T-cell (primary cell): ENCODE data around the gene ODC1. TPM values are rescaled to one million over a fixed set of nuclear protein-coding genes. Genes with fewer than 3 reads are reported as not detected.

Source experiments
- ATAC-seq, 4 experiments: fragments of 200-7000 bp in 3 of 4; fragments of 150-1000 bp in 1 of 4; cut with Tn5 transposase; replicated peaks in 1 of 4; 1 replicate in 3 of 4; 2 replicates in 1 of 4; pipeline ENCODE4 v1.10.0; 2021; ENCODE audit warnings: moderate library complexity in 3 of 4, mild to moderate bottlenecking in 2 of 4, moderate number of reproducible peaks in 1 of 4
- CTCF ChIA-PET, 2 donors: fragments of 300-600 bp; sonication (Branson Sonifier 250); formaldehyde crosslinking; loops; one replicate each; lab custom pipeline; 2022; ENCODE audit warnings: antibody characterized with exemption in 2 of 2; lab: Charles Lee
- POLR2A ChIA-PET, 2 donors: fragments of 300-600 bp; sonication (Branson Sonifier 250); formaldehyde crosslinking; loops; one replicate each; lab custom pipeline; 2022; ENCODE audit warnings: antibody characterized with exemption in 2 of 2; lab: Charles Lee
- DNase-seq, 35 experiments: peaks; one replicate each; pipeline versions ENCODE4 v3.0.0 to v3.0.0-alpha.2; 2013 to 2023
- H3K27ac ChIP-seq: one replicate; pipeline ENCODE4 v1.5.1; 2013; ENCODE audit warnings: low read length
- H3K27me3 ChIP-seq, 2 experiments: replicated peaks in 1 of 2; 1 replicate in 1 of 2; 2 replicates in 1 of 2; pipeline versions ENCODE4 v1.6.1 to v1.7.0; 2013; ENCODE audit warnings: low read length in 1 of 2, mixed read lengths in 1 of 2; ENCODE audit not compliant: control insufficient read depth in 2 of 2, insufficient read depth in 2 of 2; ENCODE audit errors: extremely low read depth in 1 of 2
- H3K36me3 ChIP-seq, 2 donors: 1 replicate in 1 of 2; 2 replicates in 1 of 2; pipeline versions ENCODE4 v1.6.1 to v1.7.0; 2013; ENCODE audit warnings: low read length in 1 of 2; ENCODE audit not compliant: control insufficient read depth in 2 of 2, insufficient read depth in 1 of 2; ENCODE audit errors: extremely low read depth in 1 of 2
- H3K4me1 ChIP-seq, 2 experiments: 1 replicate in 1 of 2; 2 replicates in 1 of 2; pipeline versions ENCODE4 v1.6.1 to v1.7.0; 2013; ENCODE audit warnings: low read length in 2 of 2, mixed read lengths in 1 of 2; ENCODE audit not compliant: insufficient read depth in 2 of 2, control insufficient read depth in 1 of 2; ENCODE audit errors: extremely low read depth in 1 of 2
- H3K4me3 ChIP-seq, 2 donors: 1 replicate in 1 of 2; 2 replicates in 1 of 2; pipeline versions ENCODE4 v1.5.1 to v1.7.0; 2013; ENCODE audit warnings: mild to moderate bottlenecking in 2 of 2, low read length in 1 of 2, moderate library complexity in 1 of 2; ENCODE audit not compliant: control insufficient read depth in 1 of 2; ENCODE audit errors: extremely low read depth in 1 of 2
- H3K9me3 ChIP-seq: 2 replicates; pipeline ENCODE4 v1.7.0; 2013
- H3K27ac Mint-ChIP-seq, 2 donors: one replicate each; pipeline ENCODE4 v1.8.0; 2020 to 2021; ENCODE audit warnings: mild to moderate bottlenecking in 2 of 2, mixed read lengths in 2 of 2
- H3K27me3 Mint-ChIP-seq, 2 donors: one replicate each; pipeline ENCODE4 v1.8.0; 2021 to 2022; ENCODE audit warnings: mixed read lengths in 2 of 2
- H3K36me3 Mint-ChIP-seq: one replicate; pipeline ENCODE4 v1.8.0; 2021; ENCODE audit warnings: mixed read lengths
- H3K4me1 Mint-ChIP-seq, 3 donors: one replicate each; pipeline ENCODE4 v1.8.0; 2020 to 2022; ENCODE audit warnings: mixed read lengths in 3 of 3, mild to moderate bottlenecking in 1 of 3
- H3K4me3 Mint-ChIP-seq, 3 donors: one replicate each; pipeline ENCODE4 v1.8.0; 2020 to 2022; ENCODE audit warnings: mild to moderate bottlenecking in 3 of 3, mixed read lengths in 3 of 3, moderate library complexity in 3 of 3
- H3K9me3 Mint-ChIP-seq, 3 donors: one replicate each; pipeline ENCODE4 v1.8.0; 2020 to 2022; ENCODE audit warnings: mixed read lengths in 3 of 3
- WGBS: methylation state at CpG from one replicate; pipeline ENCODE4 v1.1.5; 2013; ENCODE audit warnings: missing lambda C conversion rate; ENCODE audit not compliant: insufficient coverage; 5-methylcytosine and 5-hydroxymethylcytosine counted together
- total RNA-seq, 35 experiments: library from RNA in 6 of 35; stranded (reverse) in 6 of 35; fragments of 120-200 nt in 1 of 35; gene quantifications; one replicate each; pipeline versions ENCODE4 v1.2.1 to v1.2.4 and lab custom pipeline; 2013 to 2026

Gene ODC1
- total RNA-seq, 5 donors from 2014 or later (not counting 1 experiment from before 2014, with no cell fraction given) = 40.6 to 102 (median 53.3) TPM

DNA sequence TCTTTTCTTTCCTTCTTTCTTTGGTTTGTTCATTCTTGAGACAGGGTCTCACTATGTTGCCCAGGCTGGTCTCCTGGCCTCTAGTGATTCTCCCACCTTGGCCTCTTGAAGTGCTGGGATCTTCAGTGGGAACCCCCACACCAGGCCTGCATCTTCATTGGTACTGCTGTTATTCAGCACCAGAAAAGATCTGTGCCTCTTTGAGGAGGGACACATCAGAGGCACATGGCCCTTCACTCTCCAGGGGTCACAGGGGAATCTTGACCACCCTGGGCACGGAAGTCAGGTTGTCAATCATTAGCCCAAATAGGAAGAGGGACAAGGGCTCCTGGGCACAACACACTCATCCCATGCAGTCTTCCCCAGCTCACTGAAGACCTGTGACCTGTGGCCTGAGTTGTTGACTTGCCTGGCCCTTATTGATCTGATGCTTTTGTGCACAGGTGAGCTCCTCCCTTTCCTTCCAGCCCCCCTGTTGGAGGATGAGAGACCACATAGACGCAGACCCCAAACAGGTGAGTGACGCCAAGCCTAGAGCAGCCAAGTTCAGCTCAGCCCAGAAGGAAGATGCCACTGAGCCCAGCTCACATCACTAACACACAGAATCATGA, 33.0 kb upstream of the ODC1 start:
- Histone ChIP-seq H3K27ac (no peak overlapping the region), H3K4me3 (no peak overlapping the region), H3K36me3 (no peaks in the 10 kb centered on the region), H3K27me3 (peaks cover 0 to 15% of the 10 kb centered on the region in 2 experiments), H3K9me3 (no peaks in the 10 kb centered on the region), H3K4me1 (peaks cover 0 to 8% of the 10 kb centered on the region in 2 experiments)
- Mint-ChIP-seq H3K27me3 (peaks cover 0 to 22% of the 10 kb centered on the region in 2 donors), H3K9me3 (no peaks in the 10 kb centered on the region), H3K4me3 (no peak overlapping the region), H3K4me1 (peaks cover 9 to 24% (median 21%) of the 10 kb centered on the region in 3 donors), H3K36me3 (no peaks in the 10 kb centered on the region), H3K27ac (no peak overlapping the region)
- ATAC-seq = no peak
- ChIA-PET POLR2A (interaction anchor here in 1 of 2 donors (0.5 kb wide), 1 partner anchor 826 kb away, joined by 3 read pairs; no protein-coding TSS in a partner anchor), CTCF (no interaction called here)
- DNase-seq = no peak
- WGBS = 95% methylated on average over 2 of the region's 3 CpGs

- ChIA-PET CTCF (no interaction called here), POLR2A (no interaction called here)
- no peaks in the 10 kb centered on the region for H3K9me3 ChIP-seq
- no peak for ATAC-seq
- H3K4me3 Mint-ChIP-seq = no peak overlapping the region
- peaks cover 0 to 22% of the 10 kb centered on the region in 2 donors for H3K27me3 Mint-ChIP-seq
- WGBS = 87% methylated on average over 2 of the region's 2 CpGs
- no peaks in the 10 kb centered on the region for H3K9me3 Mint-ChIP-seq
- H3K4me1 ChIP-seq = peaks cover 0 to 8% of the 10 kb centered on the region in 2 experiments
- H3K27ac ChIP-seq = no peak overlapping the region
- no peaks in the 10 kb centered on the region for H3K36me3 ChIP-seq
- no peak overlapping the region for H3K27ac Mint-ChIP-seq
- peaks cover 0 to 15% of the 10 kb centered on the region in 2 experiments for H3K27me3 ChIP-seq
- no peak for DNase-seq
- no peaks in the 10 kb centered on the region for H3K36me3 Mint-ChIP-seq
- H3K4me3 ChIP-seq = no peak overlapping the region
- peaks cover 9 to 24% (median 21%) of the 10 kb centered on the region in 3 donors for H3K4me1 Mint-ChIP-seq
Measured at GRCh38 chr2:10480359-10480949, 32.3 kb upstream of the ODC1 start.

DNA sequence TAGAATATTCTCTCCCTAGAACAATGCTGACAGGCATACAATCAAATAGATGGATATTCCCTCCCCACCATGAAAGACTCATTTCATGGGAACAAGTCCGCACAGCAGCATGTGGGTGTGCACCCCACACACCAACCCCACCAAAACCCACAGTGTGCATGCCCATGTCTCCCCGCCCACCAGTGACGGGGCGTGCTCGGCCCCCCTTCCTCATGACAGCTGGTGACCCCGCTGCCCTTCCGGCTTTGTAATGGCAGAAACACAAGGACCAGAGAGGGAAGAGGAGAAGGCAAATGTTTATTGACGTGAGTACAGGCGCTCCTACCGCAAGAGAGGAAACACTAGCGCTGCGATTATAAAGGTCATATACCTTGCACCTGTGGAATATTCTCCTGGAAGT, 30.8 kb upstream of the ODC1 start:
- Mint-ChIP-seq H3K4me1 (peaks cover 9 to 24% (median 21%) of the 10 kb centered on the region in 3 donors), H3K9me3 (no peaks in the 10 kb centered on the region), H3K4me3 (no peak overlapping the region), H3K27me3 (peaks cover 0 to 22% of the 10 kb centered on the region in 2 donors), H3K27ac (no peak overlapping the region), H3K36me3 (no peaks in the 10 kb centered on the region)
- Histone ChIP-seq H3K9me3 (no peaks in the 10 kb centered on the region), H3K4me3 (no peak overlapping the region), H3K36me3 (no peaks in the 10 kb centered on the region), H3K4me1 (peaks cover 0 to 8% of the 10 kb centered on the region in 2 experiments), H3K27me3 (peaks cover 0 to 21% of the 10 kb centered on the region in 2 experiments), H3K27ac (no peak overlapping the region)
- ChIA-PET POLR2A (no interaction called here), CTCF (no interaction called here)
- ATAC-seq (no peak), DNase-seq (no peak)
- no CpG with 5 or more reads among the region's 12 CpGs for WGBS

- POLR2A ChIA-PET = no interaction called here
- ATAC-seq = no peak
- H3K9me3 Mint-ChIP-seq = no peaks in the 10 kb centered on the region
Measured at GRCh38 chr2:10478298-10478625, 30.1 kb upstream of the ODC1 start.

DNA sequence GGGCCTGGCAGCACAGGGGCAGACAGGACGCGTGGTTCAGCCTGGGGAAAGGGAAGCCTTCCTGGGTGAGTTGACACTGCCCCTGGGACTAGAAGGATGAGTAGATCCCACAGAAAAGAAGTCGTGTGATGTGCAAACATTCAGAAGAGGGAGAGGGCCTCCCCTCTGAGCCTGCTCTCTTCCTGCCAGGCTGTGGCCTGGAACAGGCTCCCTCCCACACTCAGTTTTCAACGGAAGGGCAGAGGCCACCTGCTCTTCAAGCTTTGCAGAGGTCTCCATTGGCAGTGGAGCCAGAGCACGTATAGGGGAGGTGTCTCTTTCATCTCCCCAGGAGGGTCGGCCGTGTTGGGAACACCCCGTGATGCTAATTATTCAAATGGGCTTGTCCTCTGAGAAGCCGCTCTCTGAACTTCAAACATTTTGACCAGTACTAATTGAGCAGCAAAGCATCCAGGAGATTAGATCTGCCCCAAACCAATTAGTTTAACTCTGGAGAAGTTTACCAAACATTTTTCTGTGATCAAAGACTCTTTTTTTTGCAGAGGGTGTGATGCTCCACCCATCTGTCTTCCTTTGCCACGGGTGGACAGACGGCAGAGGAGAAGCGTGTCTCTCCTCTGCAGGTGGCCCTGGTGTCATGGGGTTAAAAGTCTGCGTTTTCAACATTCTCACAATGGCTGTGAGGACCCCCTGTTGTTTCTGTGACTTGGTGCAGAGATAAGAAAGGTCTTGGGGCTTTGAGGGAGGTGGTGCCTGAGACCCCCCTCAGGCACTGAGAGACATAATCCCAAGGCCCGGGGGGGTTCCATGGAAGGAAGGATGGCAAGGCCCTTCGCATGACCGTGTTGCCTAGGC, 29.5 kb upstream of the ODC1 start:
- Mint-ChIP-seq H3K4me1 (peaks cover 9 to 24% (median 21%) of the 10 kb centered on the region in 3 donors), H3K27ac (peak overlapping the region in 1 of 2 donors; percentile 56), H3K36me3 (no peaks in the 10 kb centered on the region), H3K27me3 (peaks cover 0 to 14% of the 10 kb centered on the region in 2 donors), H3K4me3 (peak overlapping the region in 1 of 3 donors; percentile 2), H3K9me3 (no peaks in the 10 kb centered on the region)
- ATAC-seq (peak in 3 of 4 experiments; percentile 29 to 38 (median 38)), DNase-seq (no peak)
- Histone ChIP-seq H3K4me3 (no peak overlapping the region), H3K4me1 (peaks cover 0 to 8% of the 10 kb centered on the region in 2 experiments), H3K9me3 (no peaks in the 10 kb centered on the region), H3K36me3 (no peaks in the 10 kb centered on the region), H3K27ac (no peak overlapping the region), H3K27me3 (peaks cover 0 to 21% of the 10 kb centered on the region in 2 experiments)
- ChIA-PET POLR2A (interaction anchor here (0.7 kb wide), 2 partner anchors 92 to 709 kb away, joined by 6 to 11 read pairs; no protein-coding TSS in a partner anchor), CTCF (no interaction called here)
- WGBS = 79% methylated on average over 7 of the region's 16 CpGs

More at GRCh38 chr2:10478298-10478625, 30.1 kb upstream of the ODC1 start:
- Histone ChIP-seq H3K27me3 (peaks cover 0 to 21% of the 10 kb centered on the region in 2 experiments), H3K36me3 (no peaks in the 10 kb centered on the region), H3K27ac (no peak overlapping the region), H3K9me3 (no peaks in the 10 kb centered on the region), H3K4me1 (peaks cover 0 to 8% of the 10 kb centered on the region in 2 experiments), H3K4me3 (no peak overlapping the region)
- Mint-ChIP-seq H3K27me3 (peaks cover 0 to 18% of the 10 kb centered on the region in 2 donors), H3K27ac (no peak overlapping the region), H3K36me3 (no peaks in the 10 kb centered on the region), H3K4me3 (no peak overlapping the region), H3K4me1 (peaks cover 9 to 24% (median 21%) of the 10 kb centered on the region in 3 donors)
- no peak for DNase-seq
- CTCF ChIA-PET = no interaction called here
- WGBS = 81% methylated on average over 11 of the region's 12 CpGs
